Measurements from ENCODE around the gene NPC1. TPM values are rescaled to one million over a fixed set of nuclear protein-coding genes. Genes with fewer than 3 reads are reported as not detected.
"Not testable (repeated sequence)": the region's sequence is repeated elsewhere in the genome, so short reads cannot be mapped to it uniquely, and the experiment has no call there.

Gene NPC1
- total and polyA plus RNA-seq, 3 donors from 2014 or later = 36.8 to 83.2 (median 66.8) TPM

GRCh38 chr18:23495723-23496440, 90.4 kb downstream of the NPC1 start:
- Histone ChIP-seq H3K4me3 (no peak overlapping the region), H3K36me3 (ENCODE audit: low read depth, missing control alignments) (no peaks in the 10 kb centered on the region), H3K27ac (no peak overlapping the region), H3K9me3 (no peaks in the 10 kb centered on the region), H3K4me1 (no peaks in the 10 kb centered on the region), H3K27me3 (no peaks in the 10 kb centered on the region)
- TF ChIP-seq POLR2A (IDR thresholded peaks at IDR 0.05) = no peak
- TF ChIP-seq, protein P1, sequence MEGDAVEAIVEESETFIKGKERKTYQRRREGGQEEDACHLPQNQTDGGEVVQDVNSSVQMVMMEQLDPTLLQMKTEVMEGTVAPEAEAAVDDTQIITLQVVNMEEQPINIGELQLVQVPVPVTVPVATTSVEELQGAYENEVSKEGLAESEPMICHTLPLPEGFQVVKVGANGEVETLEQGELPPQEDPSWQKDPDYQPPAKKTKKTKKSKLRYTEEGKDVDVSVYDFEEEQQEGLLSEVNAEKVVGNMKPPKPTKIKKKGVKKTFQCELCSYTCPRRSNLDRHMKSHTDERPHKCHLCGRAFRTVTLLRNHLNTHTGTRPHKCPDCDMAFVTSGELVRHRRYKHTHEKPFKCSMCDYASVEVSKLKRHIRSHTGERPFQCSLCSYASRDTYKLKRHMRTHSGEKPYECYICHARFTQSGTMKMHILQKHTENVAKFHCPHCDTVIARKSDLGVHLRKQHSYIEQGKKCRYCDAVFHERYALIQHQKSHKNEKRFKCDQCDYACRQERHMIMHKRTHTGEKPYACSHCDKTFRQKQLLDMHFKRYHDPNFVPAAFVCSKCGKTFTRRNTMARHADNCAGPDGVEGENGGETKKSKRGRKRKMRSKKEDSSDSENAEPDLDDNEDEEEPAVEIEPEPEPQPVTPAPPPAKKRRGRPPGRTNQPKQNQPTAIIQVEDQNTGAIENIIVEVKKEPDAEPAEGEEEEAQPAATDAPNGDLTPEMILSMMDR (IDR thresholded peaks at IDR 0.05) = no peak
- no peak for DNase-seq
- WGBS, 2 donors = 83 to 84% methylated on average over 12 of the region's 12 CpGs
- intact Hi-C loops (cut with DNase I; ENCODE audit: low total_unique reads) = no loop called here

DNA sequence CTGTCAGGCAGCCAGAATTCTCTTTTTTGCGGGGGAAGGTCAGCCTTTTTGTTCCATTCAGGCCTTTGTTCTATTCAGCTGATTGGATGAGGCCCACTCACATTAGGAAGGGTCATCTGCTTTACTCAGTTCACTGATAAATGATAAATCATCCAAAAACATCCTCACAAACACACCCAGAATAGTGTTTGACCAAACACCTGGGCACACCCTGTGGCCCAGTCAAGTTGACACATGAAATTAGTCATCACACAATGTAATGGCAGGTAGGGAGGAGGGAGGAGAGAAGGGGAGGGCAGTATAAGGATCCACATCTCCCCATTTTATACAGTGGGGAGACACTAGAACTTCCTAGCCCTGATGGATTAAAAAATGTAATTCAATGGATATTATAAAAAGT, 91.3 kb downstream of the NPC1 start:
- DNase-seq = no peak
- intact Hi-C loops (cut with DNase I; ENCODE audit: low total_unique reads) = no loop called here
- Histone ChIP-seq H3K4me3 (no peak overlapping the region), H3K36me3 (ENCODE audit: low read depth, missing control alignments) (no peaks in the 10 kb centered on the region), H3K9me3 (no peaks in the 10 kb centered on the region), H3K27ac (no peak overlapping the region), H3K27me3 (no peaks in the 10 kb centered on the region), H3K4me1 (no peaks in the 10 kb centered on the region)
- no peak for TF ChIP-seq POLR2A (IDR thresholded peaks at IDR 0.05)
- TF ChIP-seq, protein P1 (IDR thresholded peaks at IDR 0.05) = no peak
- WGBS, 2 donors = 83 to 89% methylated on average over 1 of the region's 1 CpG

DNA sequence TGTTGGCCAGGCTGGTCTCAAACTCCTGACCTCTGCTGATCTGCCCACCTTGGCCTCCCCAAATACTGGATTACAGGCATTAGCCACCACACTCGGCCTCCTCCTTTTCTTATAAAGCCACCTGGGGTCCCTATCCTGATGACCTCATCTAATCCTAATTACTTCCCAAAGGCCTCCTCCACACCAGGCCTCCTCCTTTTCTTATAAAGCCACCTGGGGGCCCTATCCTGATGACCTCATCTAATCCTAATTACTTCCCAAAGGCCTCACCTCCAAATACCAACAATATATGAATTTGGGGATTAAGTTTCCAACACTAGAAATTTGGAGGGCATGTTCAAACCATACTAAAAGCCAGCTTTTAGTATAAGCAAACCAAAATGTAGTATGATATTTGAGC, 92.7 kb downstream of the NPC1 start:
- no peak overlapping the region for H3K4me3 ChIP-seq
- no peaks in the 10 kb centered on the region for H3K4me1 ChIP-seq
- H3K9me3 ChIP-seq = no peaks in the 10 kb centered on the region
- no peak for TF ChIP-seq POLR2A (IDR thresholded peaks at IDR 0.05)
- TF ChIP-seq, protein P1 (IDR thresholded peaks at IDR 0.05) = no peak
- H3K36me3 ChIP-seq (ENCODE audit: low read depth, missing control alignments) = no peaks in the 10 kb centered on the region
- WGBS, 2 donors = 85 to 100% methylated on average over 1 of the region's 1 CpG
- intact Hi-C loops (cut with DNase I; ENCODE audit: low total_unique reads) = no loop called here
- H3K27me3 ChIP-seq = no peaks in the 10 kb centered on the region
- H3K27ac ChIP-seq = no peak overlapping the region
- DNase-seq = no peak

DNA sequence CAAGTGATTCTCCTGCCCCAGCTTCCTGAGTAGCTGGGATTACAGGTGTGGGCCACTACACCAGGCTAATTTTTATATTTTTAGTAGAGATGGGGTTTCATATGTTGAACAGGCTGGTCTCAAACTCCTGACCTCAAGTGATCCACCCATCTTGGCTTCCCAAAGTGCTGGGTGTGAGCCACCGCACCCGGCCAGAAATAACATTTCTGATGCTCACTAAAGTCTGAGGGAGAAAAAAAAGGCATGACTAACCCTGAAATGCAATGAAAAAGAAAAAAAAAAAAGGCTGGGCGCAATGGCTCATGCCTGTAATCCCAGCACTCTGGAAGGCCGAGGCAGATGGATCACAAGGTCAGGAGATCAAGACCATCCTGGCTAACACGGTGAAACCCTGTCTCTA, 96.7 kb downstream of the NPC1 start:
- H3K4me1 ChIP-seq; H3K27me3 ChIP-seq; H3K9me3 ChIP-seq; intact Hi-C loops (cut with DNase I; ENCODE audit: low total_unique reads); DNase-seq; H3K4me3 ChIP-seq; H3K27ac ChIP-seq; H3K36me3 ChIP-seq (ENCODE audit: low read depth, missing control alignments): not testable (repeated sequence)
- WGBS, 2 donors = 65 to 66% methylated on average over 5 of the region's 5 CpGs

DNA sequence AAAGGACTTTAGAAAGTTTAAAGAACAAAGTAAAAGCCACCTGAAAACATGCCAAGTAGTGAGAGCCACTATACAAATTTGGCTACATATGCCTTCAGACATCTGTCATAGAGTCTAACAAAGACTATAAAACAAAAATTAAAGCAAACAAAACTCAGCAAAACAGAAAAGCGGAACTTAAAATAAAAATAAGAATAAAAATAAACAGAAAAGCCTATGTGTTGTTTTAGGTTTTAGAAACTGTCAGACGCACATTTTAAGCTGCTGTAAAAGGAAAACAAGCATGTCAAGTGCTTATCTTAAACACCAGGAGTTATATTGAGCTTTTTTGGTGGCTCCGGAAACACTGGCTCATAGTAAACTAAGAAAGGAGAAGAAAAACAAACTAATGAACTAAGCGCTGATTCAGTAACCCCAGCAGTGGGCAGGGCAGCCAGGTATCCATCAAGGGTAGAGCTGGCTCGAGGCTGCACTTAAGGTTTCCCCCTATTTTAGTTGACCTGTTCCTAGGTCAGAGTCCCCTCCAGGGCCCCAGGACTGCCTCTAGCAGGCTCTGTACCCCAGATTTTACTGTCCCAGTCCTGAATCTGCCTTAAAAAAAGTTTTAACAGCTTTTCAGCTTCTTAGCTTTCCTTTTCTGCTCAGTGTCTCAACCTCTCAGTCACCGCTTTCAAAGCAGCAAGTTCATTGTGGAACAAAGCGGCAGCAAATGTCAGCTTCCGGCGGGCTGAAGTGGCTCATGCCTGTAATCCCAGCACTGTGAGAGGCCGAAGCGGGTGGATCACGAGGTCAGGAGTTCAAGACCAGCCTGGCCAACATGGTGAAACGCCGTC, 98.4 kb downstream of the NPC1 start:
- no peaks in the 10 kb centered on the region for H3K36me3 ChIP-seq (ENCODE audit: low read depth, missing control alignments)
- no peaks in the 10 kb centered on the region for H3K9me3 ChIP-seq
- TF ChIP-seq, protein P1 (IDR thresholded peaks at IDR 0.05) = no peak
- TF ChIP-seq POLR2A (IDR thresholded peaks at IDR 0.05) = no peak
- intact Hi-C loops (cut with DNase I; ENCODE audit: low total_unique reads) = no loop called here
- peak overlapping the region in 1 of 2 donors; percentile 48 for H3K27ac ChIP-seq
- H3K27me3 ChIP-seq = no peaks in the 10 kb centered on the region
- 60 to 62% methylated on average over 14 of the region's 14 CpGs for WGBS, 2 donors
- H3K4me3 ChIP-seq = no peak overlapping the region
- H3K4me1 ChIP-seq = no peaks in the 10 kb centered on the region
- no peak for DNase-seq
